Activated CD8-positive, alpha-beta T cell treated with anti-CD3 and anti-CD28 coated beads for 36 hours (primary cell): ENCODE measurements around the gene MYLK. TPM values are rescaled to one million over a fixed set of nuclear protein-coding genes. Genes with fewer than 3 reads are reported as not detected.
"Not testable (repeated sequence)": the region's sequence is repeated elsewhere in the genome, so short reads cannot be mapped to it uniquely, and the experiment has no call there.

Experiments used
- ATAC-seq: fragments of 200-7000 bp; cut with Tn5 transposase; one replicate; pipeline ENCODE4 v1.10.0; 2021; ENCODE audit warnings: mild to moderate bottlenecking, moderate library complexity
- CTCF ChIA-PET: fragments of 350-600 bp; sonication (Branson Sonifier 250); formaldehyde crosslinking; loops from one replicate; lab custom pipeline; 2021; ENCODE audit warnings: antibody characterized with exemption; lab: Charles Lee
- POLR2A ChIA-PET: fragments of 350-600 bp; sonication (Branson Sonifier 250); formaldehyde crosslinking; loops from one replicate; lab custom pipeline; 2021; ENCODE audit warnings: antibody characterized with exemption; lab: Charles Lee
- DNase-seq: peaks from one replicate; pipeline ENCODE4 v3.0.0-alpha.2; 2020
- H3K27ac Mint-ChIP-seq: one replicate; pipeline ENCODE4 v1.8.0; 2021; ENCODE audit warnings: mild to moderate bottlenecking, mixed read lengths
- H3K27me3 Mint-ChIP-seq: one replicate; pipeline ENCODE4 v1.8.0; 2021; ENCODE audit warnings: mixed read lengths
- H3K36me3 Mint-ChIP-seq: one replicate; pipeline ENCODE4 v1.8.0; 2021; ENCODE audit warnings: low read depth, mixed read lengths
- H3K4me1 Mint-ChIP-seq: one replicate; pipeline ENCODE4 v1.8.0; 2021; ENCODE audit warnings: low read depth, mixed read lengths
- H3K4me3 Mint-ChIP-seq: one replicate; pipeline ENCODE4 v1.8.0; 2021; ENCODE audit warnings: mild to moderate bottlenecking, moderate library complexity, mixed read lengths
- H3K9me3 Mint-ChIP-seq: one replicate; pipeline ENCODE4 v1.8.0; 2021; ENCODE audit warnings: mixed read lengths
- CTCF ChIP-seq: fragments of 200-600 bp; IDR thresholded peaks from one replicate; pipeline ENCODE4 v1.8.0; 2022; ENCODE audit warnings: antibody characterized with exemption, mild to moderate bottlenecking
- intact Hi-C: fragments of 100-400 bp; cut with micrococcal nuclease; formaldehyde crosslinking; loops from one replicate; pipeline ENCODE4 v1.10.0; 2022
- total RNA-seq, 2 experiments: library from RNA; stranded (reverse); gene quantifications; one replicate each; pipeline ENCODE4 v1.2.3, GENCODE V29; 2021

Gene MYLK
- total RNA-seq, 2 experiments from 2014 or later: 0.34 TPM; not detected in 1

- ChIA-PET CTCF (interaction anchor here (1.2 to 2.0 kb wide), 2 partner anchors 15 to 37 kb away, joined by 3 to 4 read pairs; no protein-coding TSS in a partner anchor), POLR2A (no interaction called here)
- Mint-ChIP-seq H3K4me1 (peaks cover 19% of the 10 kb centered on the region), H3K9me3 (no peaks in the 10 kb centered on the region), H3K27ac (no peak overlapping the region), H3K4me3 (no peak overlapping the region), H3K36me3 (peaks cover 7% of the 10 kb centered on the region), H3K27me3 (no peaks in the 10 kb centered on the region)
- intact Hi-C loops: no loop called here
- no peak for TF ChIP-seq CTCF
- DNase-seq (no peak), ATAC-seq (no peak)
Observed at GRCh38 chr3:123605789-123606234, 278.3 kb downstream of the MYLK start.

GRCh38 chr3:123603153-123603552, 281.0 kb downstream of the MYLK start:
- POLR2A ChIA-PET, H3K27ac Mint-ChIP-seq, H3K4me3 Mint-ChIP-seq, H3K9me3 Mint-ChIP-seq, ATAC-seq, DNase-seq, CTCF ChIA-PET, intact Hi-C loops, H3K27me3 Mint-ChIP-seq: not testable (repeated sequence)
- Mint-ChIP-seq H3K4me1 (peaks cover 17% of the 10 kb centered on the region), H3K36me3 (peaks cover 13% of the 10 kb centered on the region)

- Mint-ChIP-seq H3K27me3 (no peaks in the 10 kb centered on the region), H3K4me1 (peaks cover 17% of the 10 kb centered on the region), H3K9me3 (no peaks in the 10 kb centered on the region), H3K27ac (no peak overlapping the region), H3K4me3 (no peak overlapping the region), H3K36me3 (peaks cover 12% of the 10 kb centered on the region)
- ATAC-seq (no peak), DNase-seq (no peak)
- intact Hi-C loops: no loop called here
- ChIA-PET POLR2A (no interaction called here), CTCF (no interaction called here)
- no peak for TF ChIP-seq CTCF
Observed at GRCh38 chr3:123602325-123602724, 281.8 kb downstream of the MYLK start.

- H3K9me3 Mint-ChIP-seq, H3K4me1 Mint-ChIP-seq, intact Hi-C loops, ATAC-seq, DNase-seq, H3K27ac Mint-ChIP-seq, H3K27me3 Mint-ChIP-seq, CTCF ChIA-PET, H3K4me3 Mint-ChIP-seq: not testable (repeated sequence)
- POLR2A ChIA-PET: interaction anchor here (1.3 kb wide), 1 partner anchor 12 kb away, joined by 3 read pairs; no protein-coding TSS in a partner anchor
- peaks cover 13% of the 10 kb centered on the region for H3K36me3 Mint-ChIP-seq
Observed at GRCh38 chr3:123600863-123601262, 283.3 kb downstream of the MYLK start.

- no peaks in the 10 kb centered on the region for H3K9me3 Mint-ChIP-seq
- H3K4me3 Mint-ChIP-seq: no peak overlapping the region
- no peak overlapping the region for H3K27ac Mint-ChIP-seq
- H3K27me3 Mint-ChIP-seq: no peaks in the 10 kb centered on the region
- CTCF ChIA-PET: no interaction called here
- peaks cover 25% of the 10 kb centered on the region for H3K36me3 Mint-ChIP-seq
- no peaks in the 10 kb centered on the region for H3K4me1 Mint-ChIP-seq
- ATAC-seq (no peak), DNase-seq (no peak)
- intact Hi-C loops: no loop called here
- no peak for TF ChIP-seq CTCF
- POLR2A ChIA-PET: no interaction called here
Observed at GRCh38 chr3:123597561-123597960, 286.6 kb downstream of the MYLK start.

GRCh38 chr3:123595396-123596180, 288.5 kb downstream of the MYLK start:
- no peak for ATAC-seq
- Mint-ChIP-seq H3K27me3 (no peaks in the 10 kb centered on the region), H3K27ac (no peak overlapping the region), H3K36me3 (peaks cover 44% of the 10 kb centered on the region), H3K9me3 (peaks cover 10% of the 10 kb centered on the region), H3K4me3 (no peak overlapping the region), H3K4me1 (peaks cover 4% of the 10 kb centered on the region)
- no peak for TF ChIP-seq CTCF
- DNase-seq: no peak
- ChIA-PET POLR2A (interaction anchor here (0.9 kb wide), 1 partner anchor 9 kb away, joined by 4 read pairs; no protein-coding TSS in a partner anchor), CTCF (interaction anchor here (0.9 kb wide), 1 partner anchor 9 kb away, joined by 3 read pairs; no protein-coding TSS in a partner anchor)
- intact Hi-C loops: no loop called here
